Activated naive CD8-positive, alpha-beta T cell (primary cell): ENCODE measurements around the gene ATN1.

Experiments used
- H3K27ac Mint-ChIP-seq: one replicate; pipeline ENCODE4 v1.8.0; 2021; ENCODE audit warnings: mixed read lengths
- H3K27me3 Mint-ChIP-seq: one replicate; pipeline ENCODE4 v1.8.0; 2021; ENCODE audit warnings: mixed read lengths
- H3K36me3 Mint-ChIP-seq: one replicate; pipeline ENCODE4 v1.8.0; 2021; ENCODE audit warnings: mixed read lengths
- H3K4me1 Mint-ChIP-seq: one replicate; pipeline ENCODE4 v1.8.0; 2021; ENCODE audit warnings: low read depth, mixed read lengths
- H3K4me3 Mint-ChIP-seq: one replicate; pipeline ENCODE4 v1.8.0; 2021; ENCODE audit warnings: mild to moderate bottlenecking, mixed read lengths
- H3K9me3 Mint-ChIP-seq: one replicate; pipeline ENCODE4 v1.8.0; 2021; ENCODE audit warnings: low read depth, mixed read lengths

Gene ATN1

DNA sequence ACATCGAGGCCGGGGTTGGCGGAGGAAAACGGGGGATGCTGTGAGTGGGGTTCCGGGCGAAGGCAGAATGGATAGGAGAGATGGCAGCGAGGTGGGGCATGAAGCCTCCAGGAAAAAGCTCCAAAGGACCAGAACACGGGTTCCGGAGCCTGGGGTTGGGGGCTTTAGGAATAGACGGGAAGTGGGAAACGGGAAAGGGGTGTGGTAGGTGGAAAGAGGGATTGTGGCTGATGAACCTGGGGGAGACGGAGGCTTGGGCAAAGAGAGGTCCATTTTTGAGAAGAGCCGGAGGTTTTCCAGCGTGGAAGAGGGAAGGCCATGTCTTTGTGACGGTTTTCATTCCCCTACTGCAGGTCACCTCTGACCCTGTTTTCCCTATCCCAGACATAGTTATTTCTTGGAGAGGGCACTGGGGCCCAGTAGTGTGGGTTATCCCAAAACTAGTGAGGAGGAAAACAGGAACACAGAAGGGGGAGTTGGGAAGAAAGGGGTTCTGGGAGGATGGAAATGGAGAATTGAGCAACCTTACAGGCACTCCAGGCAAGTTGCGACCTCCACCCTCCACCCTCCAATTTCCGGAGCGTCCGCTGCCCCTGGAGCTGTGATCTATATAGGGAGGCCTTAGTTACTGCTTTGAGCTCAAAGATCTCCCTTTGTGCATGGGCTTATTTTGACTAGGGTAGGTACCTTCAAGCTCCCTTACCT, 1.1 kb downstream of the ATN1 start:
- peak overlapping the region; percentile 83 for H3K27ac Mint-ChIP-seq
- peak overlapping the region; percentile 85 for H3K4me3 Mint-ChIP-seq
- no peaks in the 10 kb centered on the region for H3K9me3 Mint-ChIP-seq
- peaks cover under 1% of the 10 kb centered on the region for H3K36me3 Mint-ChIP-seq
- no peaks in the 10 kb centered on the region for H3K27me3 Mint-ChIP-seq
- peaks cover 63% of the 10 kb centered on the region for H3K4me1 Mint-ChIP-seq

- Mint-ChIP-seq H3K4me1 (peaks cover 63% of the 10 kb centered on the region), H3K4me3 (peak overlapping the region; percentile 85), H3K9me3 (no peaks in the 10 kb centered on the region), H3K27ac (peak overlapping the region; percentile 83), H3K36me3 (peaks cover 2% of the 10 kb centered on the region), H3K27me3 (no peaks in the 10 kb centered on the region)
Observed at GRCh38 chr12:6929466-6930452, 2.0 kb downstream of the ATN1 start.

DNA sequence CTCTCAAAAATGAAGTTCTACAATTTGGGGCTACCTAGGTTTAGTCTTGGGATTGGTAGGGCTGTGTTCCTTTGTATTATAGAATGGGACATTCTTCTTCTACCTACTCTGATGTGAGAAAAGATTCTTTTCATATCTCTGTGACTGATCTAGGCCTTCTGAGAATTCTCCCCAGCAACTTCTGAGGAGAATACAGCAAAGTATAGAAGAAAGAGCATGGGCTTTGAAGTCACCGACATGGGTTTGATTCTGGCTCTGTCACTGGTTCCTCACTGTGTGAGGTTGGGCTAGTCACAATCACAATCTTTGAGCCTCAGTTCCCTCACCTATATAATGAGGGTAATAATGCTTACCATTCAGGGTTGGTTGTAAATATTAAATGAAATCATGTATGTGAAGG, 5.0 kb downstream of the ATN1 start:
- H3K9me3 Mint-ChIP-seq: no peaks in the 10 kb centered on the region
- peaks cover 4% of the 10 kb centered on the region for H3K36me3 Mint-ChIP-seq
- H3K27ac Mint-ChIP-seq: peak overlapping the region; percentile 84
- H3K4me1 Mint-ChIP-seq: peaks cover 70% of the 10 kb centered on the region
- H3K4me3 Mint-ChIP-seq: no peak overlapping the region
- H3K27me3 Mint-ChIP-seq: no peaks in the 10 kb centered on the region

- no peak overlapping the region for H3K4me3 Mint-ChIP-seq
- no peaks in the 10 kb centered on the region for H3K27me3 Mint-ChIP-seq
- H3K9me3 Mint-ChIP-seq: no peaks in the 10 kb centered on the region
- peaks cover 5% of the 10 kb centered on the region for H3K36me3 Mint-ChIP-seq
- H3K4me1 Mint-ChIP-seq: peaks cover 67% of the 10 kb centered on the region
- peak overlapping the region; percentile 87 for H3K27ac Mint-ChIP-seq
Observed at GRCh38 chr12:6934110-6934509, 6.4 kb downstream of the ATN1 start.

- Mint-ChIP-seq H3K36me3 (peaks cover 8% of the 10 kb centered on the region), H3K27ac (peak overlapping the region; percentile 96), H3K4me1 (peaks cover 61% of the 10 kb centered on the region), H3K27me3 (no peaks in the 10 kb centered on the region), H3K4me3 (peak overlapping the region; percentile 90), H3K9me3 (no peaks in the 10 kb centered on the region)
Observed at GRCh38 chr12:6935371-6936193, 7.8 kb downstream of the ATN1 start.

GRCh38 chr12:6936194-6936635, 8.5 kb downstream of the ATN1 start:
- H3K4me3 Mint-ChIP-seq: peak overlapping the region; percentile 90
- peak overlapping the region; percentile 96 for H3K27ac Mint-ChIP-seq
- H3K4me1 Mint-ChIP-seq: peaks cover 57% of the 10 kb centered on the region
- H3K36me3 Mint-ChIP-seq: peaks cover 8% of the 10 kb centered on the region
- H3K9me3 Mint-ChIP-seq: no peaks in the 10 kb centered on the region
- no peaks in the 10 kb centered on the region for H3K27me3 Mint-ChIP-seq

DNA sequence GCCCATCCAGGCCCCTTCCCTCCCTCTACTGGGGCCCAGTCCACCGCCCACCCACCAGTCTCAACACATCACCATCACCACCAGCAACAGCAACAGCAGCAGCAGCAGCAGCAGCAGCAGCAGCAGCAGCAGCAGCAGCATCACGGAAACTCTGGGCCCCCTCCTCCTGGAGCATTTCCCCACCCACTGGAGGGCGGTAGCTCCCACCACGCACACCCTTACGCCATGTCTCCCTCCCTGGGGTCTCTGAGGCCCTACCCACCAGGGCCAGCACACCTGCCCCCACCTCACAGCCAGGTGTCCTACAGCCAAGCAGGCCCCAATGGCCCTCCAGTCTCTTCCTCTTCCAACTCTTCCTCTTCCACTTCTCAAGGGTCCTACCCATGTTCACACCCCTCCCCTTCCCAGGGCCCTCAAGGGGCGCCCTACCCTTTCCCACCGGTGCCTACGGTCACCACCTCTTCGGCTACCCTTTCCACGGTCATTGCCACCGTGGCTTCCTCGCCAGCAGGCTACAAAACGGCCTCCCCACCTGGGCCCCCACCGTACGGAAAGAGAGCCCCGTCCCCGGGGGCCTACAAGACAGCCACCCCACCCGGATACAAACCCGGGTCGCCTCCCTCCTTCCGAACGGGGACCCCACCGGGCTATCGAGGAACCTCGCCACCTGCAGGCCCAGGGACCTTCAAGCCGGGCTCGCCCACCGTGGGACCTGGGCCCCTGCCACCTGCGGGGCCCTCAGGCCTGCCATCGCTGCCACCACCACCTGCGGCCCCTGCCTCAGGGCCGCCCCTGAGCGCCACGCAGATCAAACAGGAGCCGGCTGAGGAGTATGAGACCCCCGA, 9.1 kb downstream of the ATN1 start:
- Mint-ChIP-seq H3K27me3 (no peaks in the 10 kb centered on the region), H3K4me3 (peak overlapping the region; percentile 90), H3K27ac (peak overlapping the region; percentile 96), H3K36me3 (peaks cover 8% of the 10 kb centered on the region), H3K4me1 (peaks cover 57% of the 10 kb centered on the region), H3K9me3 (no peaks in the 10 kb centered on the region)

DNA sequence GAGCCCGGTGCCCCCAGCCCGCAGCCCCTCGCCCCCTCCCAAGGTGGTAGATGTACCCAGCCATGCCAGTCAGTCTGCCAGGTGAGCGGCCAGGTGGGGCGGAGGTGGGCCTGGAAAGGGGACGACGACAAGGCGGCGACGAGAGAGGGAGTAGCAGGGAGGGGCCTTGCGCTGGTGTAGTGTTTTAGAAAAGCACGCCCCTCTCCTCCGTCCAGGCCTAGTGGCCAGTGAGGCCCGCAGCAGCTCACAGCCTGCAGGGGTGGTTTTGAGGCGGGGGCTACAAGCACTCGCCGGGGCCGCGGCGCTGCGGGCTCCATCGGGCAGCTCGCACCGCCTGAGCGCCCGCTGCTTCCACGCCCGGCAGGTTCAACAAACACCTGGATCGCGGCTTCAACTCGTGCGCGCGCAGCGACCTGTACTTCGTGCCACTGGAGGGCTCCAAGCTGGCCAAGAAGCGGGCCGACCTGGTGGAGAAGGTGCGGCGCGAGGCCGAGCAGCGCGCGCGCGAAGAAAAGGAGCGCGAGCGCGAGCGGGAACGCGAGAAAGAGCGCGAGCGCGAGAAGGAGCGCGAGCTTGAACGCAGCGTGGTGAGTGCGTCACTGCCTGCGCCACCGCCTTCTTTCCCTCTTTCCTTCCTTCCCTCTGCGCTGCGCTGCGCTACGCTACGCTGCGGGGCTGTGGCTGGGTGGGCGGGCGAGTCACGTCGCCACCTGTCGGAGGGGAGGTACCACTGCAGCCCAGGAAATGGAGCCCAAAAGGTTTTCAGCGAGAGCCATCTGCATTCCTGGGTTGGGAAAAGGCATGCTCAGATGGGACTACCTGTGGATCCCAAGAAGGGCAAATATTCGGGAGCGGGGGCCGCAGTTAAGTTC, 10.0 kb downstream of the ATN1 start:
- Mint-ChIP-seq H3K9me3 (no peaks in the 10 kb centered on the region), H3K4me1 (peaks cover 52% of the 10 kb centered on the region), H3K4me3 (peak overlapping the region; percentile 90), H3K27me3 (no peaks in the 10 kb centered on the region), H3K36me3 (peaks cover 8% of the 10 kb centered on the region), H3K27ac (peak overlapping the region; percentile 91)

- peak overlapping the region; percentile 90 for H3K4me3 Mint-ChIP-seq
- no peaks in the 10 kb centered on the region for H3K9me3 Mint-ChIP-seq
- no peaks in the 10 kb centered on the region for H3K27me3 Mint-ChIP-seq
- H3K27ac Mint-ChIP-seq: peak overlapping the region; percentile 91
- H3K4me1 Mint-ChIP-seq: peaks cover 55% of the 10 kb centered on the region
- peaks cover 8% of the 10 kb centered on the region for H3K36me3 Mint-ChIP-seq
Observed at GRCh38 chr12:6938353-6939190, 10.8 kb downstream of the ATN1 start.

- peak overlapping the region; percentile 86 for H3K27ac Mint-ChIP-seq
- no peaks in the 10 kb centered on the region for H3K9me3 Mint-ChIP-seq
- H3K4me1 Mint-ChIP-seq: peaks cover 49% of the 10 kb centered on the region
- peaks cover 7% of the 10 kb centered on the region for H3K36me3 Mint-ChIP-seq
- H3K4me3 Mint-ChIP-seq: peak overlapping the region; percentile 60
- no peaks in the 10 kb centered on the region for H3K27me3 Mint-ChIP-seq
Observed at GRCh38 chr12:6939191-6939540, 11.4 kb downstream of the ATN1 start.

GRCh38 chr12:6941267-6941666, 13.5 kb downstream of the ATN1 start:
- Mint-ChIP-seq H3K4me3 (no peak overlapping the region), H3K27me3 (no peaks in the 10 kb centered on the region), H3K36me3 (peaks cover 7% of the 10 kb centered on the region), H3K9me3 (no peaks in the 10 kb centered on the region), H3K27ac (no peak overlapping the region), H3K4me1 (peaks cover 52% of the 10 kb centered on the region)

- Mint-ChIP-seq H3K4me1 (peaks cover 49% of the 10 kb centered on the region), H3K27ac (no peak overlapping the region), H3K9me3 (no peaks in the 10 kb centered on the region), H3K4me3 (no peak overlapping the region), H3K36me3 (peaks cover 4% of the 10 kb centered on the region), H3K27me3 (no peaks in the 10 kb centered on the region)
Observed at GRCh38 chr12:6941782-6942181, 14.0 kb downstream of the ATN1 start.

GRCh38 chr12:6942331-6942665, 14.5 kb downstream of the ATN1 start:
- peak overlapping the region; percentile 96 for H3K27ac Mint-ChIP-seq
- peaks cover 52% of the 10 kb centered on the region for H3K4me1 Mint-ChIP-seq
- peak overlapping the region; percentile 21 for H3K4me3 Mint-ChIP-seq
- no peaks in the 10 kb centered on the region for H3K9me3 Mint-ChIP-seq
- no peaks in the 10 kb centered on the region for H3K27me3 Mint-ChIP-seq
- H3K36me3 Mint-ChIP-seq: peaks cover 4% of the 10 kb centered on the region
